Activated T-helper 1 cell treated with anti-CD3 and anti-CD28 coated beads, Interleukin-2, amount 50 U/mL, for 16 hours (primary cell): ENCODE measurements around the gene TMEM127.
"Not testable (repeated sequence)": the region's sequence is repeated elsewhere in the genome, so short reads cannot be mapped to it uniquely, and the experiment has no call there.

Experiments used
- DNase-seq, 2 donors: peaks; one replicate each; pipeline ENCODE4 v3.0.0-alpha.2; 2020; ENCODE audit warnings: low read depth in 1 of 2, low spot score in 1 of 2

TMEM127 gene

DNA sequence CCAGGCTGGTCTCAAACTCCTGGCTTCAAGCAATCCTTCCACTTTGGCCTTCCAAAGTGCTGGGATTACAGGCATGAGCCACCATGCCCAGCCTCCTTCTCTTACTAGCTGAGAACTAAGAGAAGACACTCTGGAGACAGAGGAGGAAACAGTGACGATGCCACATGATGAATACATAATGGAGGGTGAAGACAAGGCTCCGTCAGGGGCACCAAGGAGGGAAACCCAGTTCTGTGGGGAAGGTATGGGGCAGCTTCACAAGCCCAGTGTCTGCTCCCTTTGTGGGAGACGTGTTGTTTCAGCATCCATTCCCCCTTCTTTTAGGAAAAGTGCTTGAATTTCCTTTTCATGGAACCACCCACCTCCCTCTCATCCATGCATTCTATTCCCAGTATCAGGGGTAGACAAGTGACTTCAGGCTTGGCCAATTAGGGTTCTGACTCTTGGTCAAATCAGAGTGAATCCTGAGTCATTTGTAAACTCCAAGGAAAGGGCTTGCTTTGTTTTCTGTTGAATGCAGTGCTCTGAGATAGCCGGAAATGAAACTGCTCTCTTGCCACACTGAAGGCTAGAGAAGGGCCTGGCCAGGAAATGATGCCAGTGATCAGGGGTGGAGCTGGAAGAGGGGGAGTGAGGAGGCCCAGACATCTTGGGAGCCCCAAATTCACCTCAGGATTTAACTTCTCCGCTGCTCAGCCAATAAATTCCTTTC is 23.7 kb downstream of the TMEM127 start:
- DNase-seq = peak in 1 of 2 donors; percentile 20

DNA sequence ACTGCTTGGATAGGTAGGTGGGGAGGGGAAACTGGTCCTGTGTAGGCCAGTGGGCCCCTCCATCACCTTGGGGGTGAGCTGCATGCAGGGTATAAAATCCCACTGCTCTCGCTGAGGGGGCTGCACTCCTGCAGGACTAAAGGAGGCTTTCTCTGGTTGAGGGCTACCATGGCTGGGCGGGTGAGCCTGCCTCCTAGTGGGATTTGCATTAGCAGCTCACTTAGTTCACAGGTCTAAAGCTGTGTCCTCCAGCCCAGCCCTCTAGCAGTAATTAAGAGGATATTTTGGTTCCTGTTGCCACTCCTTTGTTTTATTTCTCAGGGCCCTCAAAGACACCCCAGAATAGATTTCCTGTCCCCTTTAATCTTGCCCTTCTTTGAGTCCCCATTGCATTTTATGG is 24.6 kb downstream of the TMEM127 start:
- DNase-seq = no peak

DNA sequence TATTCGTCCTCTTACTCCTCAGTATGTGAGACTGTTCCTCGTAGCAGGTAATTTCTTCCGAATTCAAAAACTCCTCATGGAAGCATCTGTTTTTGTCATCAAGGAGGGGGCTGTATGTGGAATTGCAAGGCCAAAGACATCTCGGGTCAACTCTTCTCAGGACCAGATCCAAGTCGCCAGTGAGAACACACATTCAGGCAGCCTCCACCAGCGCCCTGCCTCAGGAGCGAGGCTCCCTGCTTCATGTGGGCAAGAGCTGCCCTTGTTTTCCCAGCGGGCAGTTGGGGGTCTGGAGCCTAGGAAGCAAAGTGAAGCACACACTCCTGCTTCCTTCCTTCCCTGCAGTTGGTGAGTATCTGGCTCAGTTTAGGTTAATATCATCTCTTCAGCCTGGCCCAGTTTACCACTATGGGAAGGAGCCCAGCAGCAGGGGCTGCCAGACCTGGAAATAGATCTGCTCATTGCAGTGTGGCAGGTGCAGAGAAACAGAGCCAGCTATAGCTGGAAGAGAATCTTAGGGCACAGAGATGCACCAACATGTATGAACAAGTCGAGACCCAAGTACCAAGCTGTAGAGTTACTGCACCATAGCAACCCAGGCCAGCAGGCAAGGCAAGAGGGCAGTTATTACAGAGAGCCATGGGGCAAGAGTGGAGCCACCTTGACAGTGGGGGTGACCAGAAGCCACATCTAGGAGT is 25.3 kb downstream of the TMEM127 start:
- DNase-seq = no peak

DNA sequence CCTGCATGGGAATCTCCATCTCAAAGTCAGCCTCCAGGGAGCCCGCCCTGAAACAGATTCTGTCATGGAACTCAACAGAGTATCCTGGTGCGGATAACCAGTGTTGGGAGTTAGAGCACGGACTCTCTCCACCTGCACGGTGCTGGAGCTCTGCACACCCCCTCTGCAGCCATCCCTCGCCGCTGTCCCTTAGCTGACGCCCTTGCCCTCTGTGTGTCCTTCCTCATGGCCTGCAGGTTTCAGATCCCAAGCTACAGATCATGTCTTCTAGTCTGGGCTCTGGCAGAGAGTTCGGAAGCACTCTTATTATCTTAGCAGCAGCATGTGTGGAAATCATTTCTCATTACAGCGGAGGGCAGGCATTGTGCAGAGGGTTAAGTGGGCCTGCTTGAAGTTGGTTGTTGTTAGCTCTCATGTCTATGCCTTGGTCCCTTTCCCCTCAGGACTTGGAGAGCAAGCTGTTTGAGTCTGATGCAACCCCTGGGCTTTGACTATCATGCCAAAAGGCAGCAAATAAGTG is 26.0 kb downstream of the TMEM127 start:
- DNase-seq = no peak

GRCh38 chr2:96239091-96239490 is 26.7 kb downstream of the TMEM127 start:
- DNase-seq = no peak

DNA sequence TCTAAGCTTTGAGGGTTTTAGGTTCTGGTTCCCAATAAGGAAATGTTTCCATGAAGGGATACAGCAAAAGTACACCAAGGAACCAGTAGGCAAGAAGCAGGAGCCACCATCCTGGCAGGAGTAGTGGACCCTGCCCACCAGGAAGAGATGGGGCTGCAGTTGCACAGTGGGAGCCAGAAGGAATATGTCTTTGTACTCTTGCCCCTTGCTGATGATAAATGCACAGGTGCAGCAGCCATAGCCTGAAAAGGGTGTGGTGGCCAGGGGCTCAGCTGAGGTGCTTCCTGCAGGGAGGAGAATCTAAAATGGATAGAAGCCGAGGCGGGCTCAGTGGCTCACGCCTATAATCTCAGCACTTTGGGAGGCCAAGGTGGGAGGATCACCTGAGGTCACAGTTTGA is 27.5 kb downstream of the TMEM127 start:
- DNase-seq = no peak

GRCh38 chr2:96236882-96237281 is 28.9 kb downstream of the TMEM127 start:
- no peak for DNase-seq

- DNase-seq = no peak
These were observed 31.9 kb downstream of the TMEM127 start for GRCh38 chr2:96233880-96234316.

- DNase-seq = no peak
These were observed 32.4 kb downstream of the TMEM127 start for GRCh38 chr2:96233436-96233835.

GRCh38 chr2:96231316-96231715 is 34.5 kb downstream of the TMEM127 start:
- DNase-seq = no peak

DNA sequence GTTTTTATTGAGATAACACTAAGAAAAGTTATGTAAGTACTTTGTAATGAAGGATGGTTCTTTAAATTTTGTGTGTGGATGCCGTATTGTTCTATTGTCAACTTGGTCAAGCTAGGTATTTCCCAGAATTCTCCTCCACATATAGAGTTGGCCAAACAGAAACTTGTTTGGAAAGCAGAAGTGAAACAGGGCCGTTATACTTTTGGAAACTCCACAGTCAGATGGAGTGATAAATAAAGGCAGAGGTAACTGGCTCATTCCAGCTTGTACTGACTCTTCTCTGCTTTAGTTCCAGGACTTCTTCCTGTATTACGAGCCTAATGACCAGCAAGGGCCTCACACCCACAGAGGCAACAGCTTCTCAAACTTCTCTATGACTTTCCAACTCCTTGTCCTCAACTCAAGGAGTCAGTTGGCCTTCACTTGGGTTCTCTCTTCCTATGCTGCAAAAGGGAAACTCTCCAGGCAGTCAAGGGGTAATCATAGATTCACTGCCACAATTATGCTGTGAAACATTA is 40.7 kb downstream of the TMEM127 start:
- DNase-seq = no peak

DNA sequence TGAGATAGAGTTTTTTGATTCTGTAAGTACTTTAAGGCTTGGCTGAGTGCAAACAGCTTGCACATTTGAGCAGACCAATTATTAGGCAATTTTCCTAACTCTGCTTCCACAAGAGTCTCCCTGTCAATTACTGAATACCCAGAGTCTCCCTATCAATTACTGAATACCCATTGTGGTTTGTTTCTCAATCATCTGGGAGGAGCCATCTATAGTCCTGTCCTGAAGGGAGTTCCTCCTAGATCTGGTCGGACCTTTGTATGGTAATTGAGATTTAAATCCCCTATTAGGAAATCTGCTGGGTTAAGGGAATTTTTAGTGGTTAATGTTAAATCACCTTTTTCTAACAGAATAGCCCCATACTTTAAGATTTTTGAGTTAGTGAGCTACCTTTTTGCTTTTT is 44.7 kb downstream of the TMEM127 start:
- not testable (repeated sequence) for DNase-seq

DNA sequence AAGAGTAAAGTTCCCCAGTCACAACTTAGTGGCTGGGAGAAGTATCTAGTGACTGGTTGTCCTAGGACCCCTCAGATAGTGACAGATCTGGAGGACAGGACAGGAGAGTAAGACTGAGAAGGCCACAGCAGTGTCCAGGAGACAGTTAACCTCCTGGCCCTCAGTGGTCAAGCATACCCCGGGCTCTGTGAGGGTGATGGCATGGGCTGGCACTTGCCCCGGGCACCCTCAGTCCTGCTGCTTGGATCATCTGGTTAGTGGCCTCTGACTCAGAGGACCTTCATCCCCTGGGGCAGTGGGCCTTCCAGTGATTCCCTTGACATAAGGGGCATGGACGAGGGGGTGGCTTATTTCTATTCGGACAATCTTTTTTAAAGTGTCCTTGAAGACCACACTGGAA is 45.8 kb downstream of the TMEM127 start:
- DNase-seq = not testable (repeated sequence)

DNA sequence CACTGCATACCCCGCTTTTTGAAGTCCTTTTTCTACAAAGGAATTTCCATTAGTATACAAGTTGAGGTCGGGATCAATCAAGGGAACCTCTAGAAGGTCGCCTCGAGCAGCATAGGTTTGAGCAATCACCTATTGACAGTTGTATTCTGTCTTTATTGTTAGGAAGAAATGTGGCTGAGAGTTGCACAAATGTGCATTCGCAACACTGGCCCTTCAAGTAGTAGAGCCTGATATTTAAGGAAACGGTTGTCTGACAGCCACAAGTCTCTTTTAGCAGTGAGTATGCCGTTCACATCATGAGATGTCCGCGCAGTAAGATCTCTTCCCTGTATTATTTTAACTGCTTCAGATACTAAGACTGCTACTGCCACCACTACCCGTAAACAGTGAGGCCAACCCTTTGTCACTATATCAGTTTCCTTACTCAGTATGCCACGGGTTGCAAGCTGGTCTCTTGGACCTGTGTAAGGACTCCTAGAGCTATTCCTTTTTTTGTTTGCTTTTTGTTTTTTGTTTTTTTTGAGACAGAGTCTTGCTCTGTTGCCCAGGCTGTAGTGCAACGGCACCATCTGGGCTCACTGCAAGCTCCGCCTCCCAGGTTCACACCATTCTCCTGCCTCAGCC is 47.2 kb downstream of the TMEM127 start:
- DNase-seq = no peak

- no peak for DNase-seq
These were observed 51.2 kb downstream of the TMEM127 start for GRCh38 chr2:96214554-96214953.

DNA sequence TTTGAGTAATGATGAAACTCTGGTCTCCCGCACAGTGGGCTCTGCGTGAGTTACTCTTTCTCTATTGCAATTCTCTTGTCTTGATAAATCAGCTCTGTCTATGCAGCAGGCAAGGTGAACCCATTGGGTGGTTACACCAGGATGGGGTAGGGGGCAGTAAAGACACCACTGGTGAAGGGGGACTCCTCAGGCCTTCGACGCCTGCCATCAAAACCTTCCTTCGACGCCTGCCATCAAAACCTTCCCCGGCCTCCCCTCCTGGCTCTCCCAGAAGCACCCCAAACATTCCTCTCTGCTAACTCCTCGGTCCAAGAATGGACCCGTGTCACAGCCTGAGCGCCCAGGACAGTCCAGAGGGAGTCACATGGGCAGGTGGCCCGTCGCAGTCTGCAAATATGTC is 52.4 kb downstream of the TMEM127 start:
- no peak for DNase-seq

- no peak for DNase-seq
These were observed 53.5 kb downstream of the TMEM127 start for GRCh38 chr2:96212339-96212738.

DNA sequence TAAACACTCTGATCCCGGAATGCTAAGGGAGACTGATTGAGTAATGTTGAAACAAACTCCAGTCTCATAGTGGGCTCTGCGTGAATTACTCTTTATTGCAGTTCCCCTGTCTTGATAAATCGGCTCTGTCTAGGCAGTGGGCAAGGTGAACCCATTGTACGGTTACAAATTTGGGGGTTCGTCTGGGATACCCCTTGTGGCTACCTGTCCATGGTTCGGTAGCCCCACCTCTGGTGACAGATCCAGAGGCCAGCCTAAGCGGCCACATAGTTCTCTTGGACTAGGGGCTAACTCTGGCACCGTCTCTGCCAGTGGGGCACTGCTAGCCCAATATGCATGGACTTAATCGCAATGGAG is 56.1 kb downstream of the TMEM127 start:
- no peak for DNase-seq

GRCh38 chr2:96209011-96209728 is 56.6 kb downstream of the TMEM127 start:
- no peak for DNase-seq

DNA sequence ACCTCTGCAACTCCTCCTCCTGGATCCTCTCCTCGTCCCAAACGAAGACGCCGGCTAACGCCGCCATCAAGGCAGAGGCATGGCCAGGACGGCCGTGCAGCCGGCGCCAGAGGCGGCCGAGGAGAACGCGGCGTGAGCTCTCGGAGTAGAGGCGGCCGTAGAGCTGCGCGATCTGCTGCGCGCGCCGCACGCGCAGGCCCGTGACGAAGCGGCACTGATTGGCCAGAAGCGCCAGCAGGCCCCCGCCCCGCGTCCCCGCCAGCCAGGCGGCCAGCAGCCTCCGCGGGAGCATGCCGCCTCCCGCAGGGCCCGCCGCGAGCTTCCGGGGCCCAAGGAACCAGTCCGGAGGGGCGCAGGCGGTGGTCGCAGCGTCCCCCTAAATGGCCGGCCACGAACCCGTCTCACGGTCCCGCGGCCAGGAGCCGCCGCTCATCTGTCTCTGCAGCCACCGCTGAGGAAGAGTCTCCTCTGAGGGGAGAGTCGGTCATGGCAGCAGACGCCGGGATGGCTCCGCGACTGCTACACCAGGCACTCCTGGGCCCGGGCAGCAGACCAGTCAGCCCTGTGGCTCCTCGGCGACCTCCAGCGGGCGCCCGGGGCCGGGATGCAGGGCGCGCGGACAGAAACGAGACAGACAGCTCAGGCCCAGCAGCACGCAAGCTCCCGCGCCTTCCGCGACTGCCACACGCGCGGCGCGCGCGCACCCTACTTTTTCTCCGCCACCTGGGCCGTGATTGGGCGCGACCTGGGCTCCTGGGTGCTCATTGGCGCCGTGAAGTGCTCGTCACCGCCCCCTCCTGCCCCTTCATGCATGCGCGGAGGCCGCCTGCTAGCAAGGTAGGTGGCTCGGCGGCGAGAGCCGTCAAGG is 57.4 kb downstream of the TMEM127 start, which contains the start of gene STARD7:
Gene STARD7 (minus strand): TSS at position 685 of the 868 bp plus-strand sequence. CDS start 393 bp downstream, at position 292.
- DNase-seq = peak; percentile 93 to 96
